ENCODE data around the gene MEIS2. TPM values are rescaled to one million over a fixed set of nuclear protein-coding genes. Genes with fewer than 3 reads are reported as not detected.

MEIS2 gene
- total and polyA plus RNA-seq, 8 donors = 9.1 to 30.5 (median 14.8) TPM

- no peaks in the 10 kb centered on the region for H3K36me3 ChIP-seq
- H3K27me3 ChIP-seq = no peaks in the 10 kb centered on the region
- WGBS, 2 donors = 88 to 94% methylated on average over 4 of the region's 4 CpGs
- peaks cover 0 to 3% (median 0%) of the 10 kb centered on the region in 3 donors for H3K4me1 ChIP-seq
- no peak for TF ChIP-seq CTCF (IDR thresholded peaks at IDR 0.05)
- H3K9me3 ChIP-seq = no peaks in the 10 kb centered on the region
- intact Hi-C loops (cut with DNase I) = no loop called here
- DNase-seq = no peak
- H3K27ac ChIP-seq = no peak overlapping the region
- no peak for ATAC-seq
- no peak for FAIRE-seq
- H3K4me3 ChIP-seq = no peak overlapping the region
Observed at GRCh38 chr15:37075777-37076176, 24.6 kb downstream of the MEIS2 start.

GRCh38 chr15:37072181-37072580 is 28.2 kb downstream of the MEIS2 start:
- TF ChIP-seq CTCF (IDR thresholded peaks at IDR 0.05) = no peak
- no peaks in the 10 kb centered on the region for H3K27me3 ChIP-seq
- FAIRE-seq = no peak
- no peaks in the 10 kb centered on the region for H3K9me3 ChIP-seq
- no peaks in the 10 kb centered on the region for H3K4me1 ChIP-seq
- ATAC-seq = no peak
- no peaks in the 10 kb centered on the region for H3K36me3 ChIP-seq
- H3K27ac ChIP-seq = no peak overlapping the region
- WGBS, 2 donors = 88 to 98% methylated on average over 1 of the region's 1 CpG
- no peak for DNase-seq
- H3K4me3 ChIP-seq = no peak overlapping the region
- intact Hi-C loops (cut with DNase I) = no loop called here

- H3K36me3 ChIP-seq = no peaks in the 10 kb centered on the region
- no peak overlapping the region for H3K4me3 ChIP-seq
- no peaks in the 10 kb centered on the region for H3K27me3 ChIP-seq
- 86 to 87% methylated on average over 3 of the region's 3 CpGs for WGBS, 2 donors
- no peaks in the 10 kb centered on the region for H3K4me1 ChIP-seq
- no peak for DNase-seq
- TF ChIP-seq CTCF (IDR thresholded peaks at IDR 0.05) = no peak
- no peak for FAIRE-seq
- no peak for ATAC-seq
- H3K27ac ChIP-seq = no peak overlapping the region
- no peaks in the 10 kb centered on the region for H3K9me3 ChIP-seq
- intact Hi-C loops (cut with DNase I) = no loop called here
Observed at GRCh38 chr15:37071134-37071533, 29.2 kb downstream of the MEIS2 start.

- TF ChIP-seq CTCF (IDR thresholded peaks at IDR 0.05) = no peak
- Histone ChIP-seq H3K36me3 (no peaks in the 10 kb centered on the region), H3K4me1 (no peaks in the 10 kb centered on the region), H3K4me3 (no peak overlapping the region), H3K27ac (no peak overlapping the region), H3K27me3 (no peaks in the 10 kb centered on the region), H3K9me3 (no peaks in the 10 kb centered on the region)
- FAIRE-seq (no peak), DNase-seq (no peak), ATAC-seq (no peak)
- WGBS, 2 donors = 85 to 86% methylated on average over 2 of the region's 2 CpGs
- intact Hi-C loops (cut with DNase I) = no loop called here
Observed at GRCh38 chr15:37070686-37071085, 29.7 kb downstream of the MEIS2 start.

GRCh38 chr15:37061996-37062395 is 38.4 kb downstream of the MEIS2 start:
- peak in 2 of 6 donors; percentile 23 to 25 for DNase-seq
- Histone ChIP-seq H3K9me3 (no peaks in the 10 kb centered on the region), H3K27me3 (no peaks in the 10 kb centered on the region), H3K4me3 (no peak overlapping the region), H3K36me3 (no peaks in the 10 kb centered on the region), H3K27ac (no peak overlapping the region), H3K4me1 (peaks cover 0 to 12% (median 9%) of the 10 kb centered on the region in 3 donors)
- ATAC-seq = peak; percentile 38 to 75 (median 65)
- intact Hi-C loops (cut with DNase I) = no loop called here
- no peak for FAIRE-seq
- no peak for TF ChIP-seq CTCF (IDR thresholded peaks at IDR 0.05)
- 87 to 94% methylated on average over 1 of the region's 1 CpG for WGBS, 2 donors

Measured in pancreas (tissue), 10 donors.